Uterus (tissue), 4 donors: ENCODE measurements around the gene FAM13C. TPM values are rescaled to one million over a fixed set of nuclear protein-coding genes. Genes with fewer than 3 reads are reported as not detected.

Source experiments
- DNase-seq, 2 donors: peaks; one replicate each; pipeline ENCODE4 v3.0.0-alpha.2; 2019 to 2020
- H3K27ac ChIP-seq, 2 donors: fragments of 200-600 bp; sonication (generic); 1 replicate in 1 of 2; 2 replicates in 1 of 2; pipeline ENCODE4 v1.5.1; 2016 to 2018
- H3K27me3 ChIP-seq, 2 donors: fragments of 200-600 bp; sonication (generic); one replicate each; pipeline ENCODE4 v1.5.1; 2018 to 2019; ENCODE audit warnings: control low read depth in 1 of 2
- H3K36me3 ChIP-seq, 2 donors: fragments of 200-600 bp; sonication (generic); one replicate each; pipeline ENCODE4 v1.5.1; 2019; ENCODE audit warnings: control low read depth in 1 of 2
- H3K4me1 ChIP-seq, 2 donors: fragments of 200-600 bp; sonication (generic); one replicate each; pipeline ENCODE4 v1.5.1; 2018 to 2019; ENCODE audit warnings: control low read depth in 1 of 2
- H3K4me3 ChIP-seq, 2 donors: fragments of 200-600 bp; sonication (generic); 1 replicate in 1 of 2; 2 replicates in 1 of 2; pipeline ENCODE4 v1.5.1; 2018 to 2019; ENCODE audit warnings: mild to moderate bottlenecking in 1 of 2
- H3K9me3 ChIP-seq, 2 donors: fragments of 200-600 bp; sonication (generic); one replicate each; pipeline ENCODE4 v1.5.1; 2019; ENCODE audit warnings: control low read depth in 1 of 2
- CTCF ChIP-seq, 4 experiments: fragments of 200-600 bp in 2 of 4; fragments of 450-650 bp in 2 of 4; sonication (generic) in 2 of 4; IDR thresholded peaks; one replicate each; pipeline ENCODE4 v1.5.1; 2016 to 2019; ENCODE audit warnings: antibody characterized with exemption in 4 of 4, mild to moderate bottlenecking in 2 of 4, moderate library complexity in 1 of 4
- POLR2A ChIP-seq, 2 donors: fragments of 450-650 bp; IDR thresholded peaks; one replicate each; pipeline ENCODE4 v1.6.1; 2016; ENCODE audit warnings: antibody characterized with exemption in 2 of 2, mild to moderate bottlenecking in 1 of 2, moderate library complexity in 1 of 2
- intact Hi-C: fragments of 100-400 bp; cut with DNase I; formaldehyde crosslinking; loops from one replicate; pipeline ENCODE4 v1.15.1; 2023; ENCODE audit warnings: low total_unique reads
- total RNA-seq, 4 donors: library from RNA; depleted of rRNA in 3 of 4; stranded (reverse); fragments of >200 nt in 3 of 4; gene quantifications; one replicate each; pipeline versions ENCODE4 v1.1.0 to v1.2.4, GENCODE V29; 2014 to 2023
- donor health status: DM: yes; HTN: yes; CAD: no.

The FAM13C gene
- total RNA-seq, 4 donors from 2014 or later: 18.7 to 29.2 (median 23.2) TPM

- H3K27me3 ChIP-seq: no peaks in the 10 kb centered on the region
- intact Hi-C loops: no loop called here
- H3K36me3 ChIP-seq: no peaks in the 10 kb centered on the region
- no peaks in the 10 kb centered on the region for H3K4me1 ChIP-seq
- no peaks in the 10 kb centered on the region for H3K9me3 ChIP-seq
- DNase-seq: no peak
- H3K4me3 ChIP-seq: no peak overlapping the region
- TF ChIP-seq CTCF (IDR thresholded peaks at IDR 0.05): no peak
- TF ChIP-seq POLR2A (IDR thresholded peaks at IDR 0.05): no peak
- H3K27ac ChIP-seq: no peak overlapping the region
Measured at GRCh38 chr10:59384761-59385160, 22.4 kb upstream of the FAM13C start.

GRCh38 chr10:59383908-59384307, 21.6 kb upstream of the FAM13C start:
- peak overlapping the region in 1 of 2 donors; percentile 54 for H3K27ac ChIP-seq
- no peaks in the 10 kb centered on the region for H3K36me3 ChIP-seq
- H3K4me3 ChIP-seq: no peak overlapping the region
- H3K27me3 ChIP-seq: no peaks in the 10 kb centered on the region
- H3K9me3 ChIP-seq: no peaks in the 10 kb centered on the region
- no peak for DNase-seq
- H3K4me1 ChIP-seq: no peaks in the 10 kb centered on the region
- intact Hi-C loops: no loop called here
- TF ChIP-seq POLR2A (IDR thresholded peaks at IDR 0.05) (no peak), CTCF (IDR thresholded peaks at IDR 0.05) (no peak)

- Histone ChIP-seq H3K36me3 (no peaks in the 10 kb centered on the region), H3K4me3 (no peak overlapping the region), H3K4me1 (no peaks in the 10 kb centered on the region), H3K9me3 (no peaks in the 10 kb centered on the region), H3K27me3 (no peaks in the 10 kb centered on the region), H3K27ac (peak overlapping the region; percentile 52 to 54)
- intact Hi-C loops: no loop called here
- TF ChIP-seq CTCF (IDR thresholded peaks at IDR 0.05) (no peak), POLR2A (IDR thresholded peaks at IDR 0.05) (no peak)
- no peak for DNase-seq
Measured at GRCh38 chr10:59383436-59383835, 21.1 kb upstream of the FAM13C start.

GRCh38 chr10:59382831-59383295, 20.5 kb upstream of the FAM13C start:
- H3K4me1 ChIP-seq: no peaks in the 10 kb centered on the region
- H3K27ac ChIP-seq: peak overlapping the region; percentile 52 to 54
- intact Hi-C loops: no loop called here
- H3K27me3 ChIP-seq: no peaks in the 10 kb centered on the region
- no peaks in the 10 kb centered on the region for H3K36me3 ChIP-seq
- peak in 1 of 2 donors; percentile 20 for DNase-seq
- no peak overlapping the region for H3K4me3 ChIP-seq
- no peaks in the 10 kb centered on the region for H3K9me3 ChIP-seq
- TF ChIP-seq CTCF (IDR thresholded peaks at IDR 0.05): no peak
- TF ChIP-seq POLR2A (IDR thresholded peaks at IDR 0.05): no peak

GRCh38 chr10:59381687-59382086, 19.3 kb upstream of the FAM13C start:
- no peaks in the 10 kb centered on the region for H3K36me3 ChIP-seq
- H3K4me1 ChIP-seq: no peaks in the 10 kb centered on the region
- no peak for TF ChIP-seq POLR2A (IDR thresholded peaks at IDR 0.05)
- TF ChIP-seq CTCF (IDR thresholded peaks at IDR 0.05): no peak
- no peak for DNase-seq
- no peaks in the 10 kb centered on the region for H3K9me3 ChIP-seq
- no peak overlapping the region for H3K4me3 ChIP-seq
- intact Hi-C loops: no loop called here
- no peak overlapping the region for H3K27ac ChIP-seq
- no peaks in the 10 kb centered on the region for H3K27me3 ChIP-seq
